Fibroblast of the aortic adventitia (primary cell): Measurements from ENCODE around the gene ITSN1. TPM values are rescaled to one million over a fixed set of nuclear protein-coding genes. Genes with fewer than 3 reads are reported as not detected.

ENCODE experiments used
- DNase-seq: peaks from one replicate; pipeline ENCODE4 v3.0.0-alpha.2; 2010; ENCODE audit warnings: low read depth
- H3K4me3 ChIP-seq: 2 replicates; pipeline ENCODE4 v1.5.1; 2011; ENCODE audit warnings: low read depth, mild to moderate bottlenecking, control low read depth, low read length, moderate library complexity
- CTCF ChIP-seq: IDR thresholded peaks from 2 replicates; pipeline ENCODE4 v1.5.1; 2011; ENCODE audit warnings: mild to moderate bottlenecking, low read length, control low read depth, inconsistent platforms; ENCODE audit not compliant: insufficient read depth
- total RNA-seq: library from RNA; depleted of rRNA; stranded (reverse); fragments of >200 nt; gene quantifications from 2 replicates; pipeline ENCODE4 v1.2.3, GENCODE V29; 2012; ENCODE audit warnings: low replicate concordance

Gene ITSN1
- total RNA-seq, 1 donor = 35.0 TPM

GRCh38 chr21:33895356-33895755, 253.1 kb downstream of the ITSN1 start:
- no peak for DNase-seq
- no peak overlapping the region for H3K4me3 ChIP-seq
- TF ChIP-seq CTCF = no peak

GRCh38 chr21:33896691-33897090, 254.4 kb downstream of the ITSN1 start:
- H3K4me3 ChIP-seq = no peak overlapping the region
- no peak for DNase-seq
- no peak for TF ChIP-seq CTCF

- H3K4me3 ChIP-seq = no peak overlapping the region
- no peak for TF ChIP-seq CTCF
- no peak for DNase-seq
These were observed 254.8 kb downstream of the ITSN1 start for GRCh38 chr21:33897098-33897497.

GRCh38 chr21:33897739-33898138, 255.4 kb downstream of the ITSN1 start:
- no peak for DNase-seq
- no peak for TF ChIP-seq CTCF
- H3K4me3 ChIP-seq = no peak overlapping the region

- no peak overlapping the region for H3K4me3 ChIP-seq
- no peak for TF ChIP-seq CTCF
- no peak for DNase-seq
These were observed 256.3 kb downstream of the ITSN1 start for GRCh38 chr21:33898586-33898985.

GRCh38 chr21:33899199-33899598, 256.9 kb downstream of the ITSN1 start:
- no peak for TF ChIP-seq CTCF
- H3K4me3 ChIP-seq = no peak overlapping the region
- peak; percentile 23 for DNase-seq
